ENCODE results near the gene MAGI1. TPM values are rescaled to one million over a fixed set of nuclear protein-coding genes. Genes with fewer than 3 reads are reported as not detected.

MAGI1 gene
- polyA plus RNA-seq, 1 of the 3 experiments (the other 2 are of a cell fraction), result 10.3 TPM

DNA sequence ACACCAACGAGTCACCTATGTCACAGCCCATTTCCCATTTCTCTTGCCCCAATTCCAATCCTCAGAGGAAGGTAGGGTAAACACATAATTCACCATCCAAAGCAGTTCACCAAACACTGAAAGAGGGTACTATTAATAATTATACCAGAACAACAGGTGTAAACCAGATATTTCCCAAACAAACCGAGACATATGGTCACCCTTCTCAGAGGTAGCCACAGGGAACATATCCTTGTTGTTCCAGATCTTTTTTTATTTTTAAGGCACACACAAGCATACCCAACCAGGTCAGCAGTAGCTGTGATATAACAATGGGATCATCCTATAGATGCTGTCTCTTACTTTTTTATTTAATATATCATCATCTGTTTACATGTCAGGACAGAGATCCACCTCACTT lies 24.7 kb downstream of the MAGI1 start:
- peaks cover 87% of the 10 kb centered on the region for H3K79me2 ChIP-seq (ENCODE audit: insufficient read depth)
- 92% methylated on average over 2 of the region's 2 CpGs for WGBS (ENCODE audit: low lambda C conversion rate)
- CTCF ChIA-PET, result no interaction called here

More for the DNA sequence above, 24.7 kb downstream of the MAGI1 start:
- Histone ChIP-seq H3K4me2 (no peak overlapping the region), H2AFZ (ENCODE audit: low read depth) (no peak overlapping the region), H3K36me3 (replicated peaks in 1 of 2; ENCODE audit: control insufficient read depth in 1 of 2, insufficient read depth in 2 of 2, low read length in 1 of 2) (no peaks in the 10 kb centered on the region), H3K27ac (ENCODE audit: low read depth in 2 of 2, low read length in 1 of 2) (no peak overlapping the region), H3K9me3 (no peaks in the 10 kb centered on the region), H3K4me1 (ENCODE audit: control insufficient read depth in 1 of 2, insufficient read depth in 2 of 2, low read depth in 1 of 2, low read length in 1 of 2) (no peaks in the 10 kb centered on the region), H3K27me3 (ENCODE audit: insufficient read depth) (no peaks in the 10 kb centered on the region), H3K9me2 (no peaks in the 10 kb centered on the region), H4K20me1 (ENCODE audit: insufficient read depth) (no peaks in the 10 kb centered on the region; the same call in 1 of the 2 replicates), H3F3A (replicated peaks; ENCODE audit: insufficient read depth) (no peaks in the 10 kb centered on the region), H3K9ac (no peak overlapping the region), H3K4me3 (ENCODE audit: low read depth in 2 of 2, low read length in 1 of 2) (no peak overlapping the region)
- TF ChIP-seq FOXJ3 (CRISPR knock-in tag; IDR thresholded peaks at IDR 0.05) (no peak), SMC3 (IDR thresholded peaks at IDR 0.05; ENCODE audit: low read depth, low read length) (no peak), NRF1 (IDR thresholded peaks at IDR 0.05; ENCODE audit: low read depth, low read length) (no peak), MXI1 (IDR thresholded peaks at IDR 0.05; ENCODE audit: low read depth, low read length) (no peak), EZH2phosphoT487 (IDR thresholded peaks at IDR 0.05; ENCODE audit: borderline replicate concordance, low read depth) (no peak), ELF1 (IDR thresholded peaks at IDR 0.05) (no peak), SIN3A (IDR thresholded peaks at IDR 0.05; ENCODE audit: borderline replicate concordance, low read depth, low read length) (no peak)
- TF ChIP-seq, protein P1, sequence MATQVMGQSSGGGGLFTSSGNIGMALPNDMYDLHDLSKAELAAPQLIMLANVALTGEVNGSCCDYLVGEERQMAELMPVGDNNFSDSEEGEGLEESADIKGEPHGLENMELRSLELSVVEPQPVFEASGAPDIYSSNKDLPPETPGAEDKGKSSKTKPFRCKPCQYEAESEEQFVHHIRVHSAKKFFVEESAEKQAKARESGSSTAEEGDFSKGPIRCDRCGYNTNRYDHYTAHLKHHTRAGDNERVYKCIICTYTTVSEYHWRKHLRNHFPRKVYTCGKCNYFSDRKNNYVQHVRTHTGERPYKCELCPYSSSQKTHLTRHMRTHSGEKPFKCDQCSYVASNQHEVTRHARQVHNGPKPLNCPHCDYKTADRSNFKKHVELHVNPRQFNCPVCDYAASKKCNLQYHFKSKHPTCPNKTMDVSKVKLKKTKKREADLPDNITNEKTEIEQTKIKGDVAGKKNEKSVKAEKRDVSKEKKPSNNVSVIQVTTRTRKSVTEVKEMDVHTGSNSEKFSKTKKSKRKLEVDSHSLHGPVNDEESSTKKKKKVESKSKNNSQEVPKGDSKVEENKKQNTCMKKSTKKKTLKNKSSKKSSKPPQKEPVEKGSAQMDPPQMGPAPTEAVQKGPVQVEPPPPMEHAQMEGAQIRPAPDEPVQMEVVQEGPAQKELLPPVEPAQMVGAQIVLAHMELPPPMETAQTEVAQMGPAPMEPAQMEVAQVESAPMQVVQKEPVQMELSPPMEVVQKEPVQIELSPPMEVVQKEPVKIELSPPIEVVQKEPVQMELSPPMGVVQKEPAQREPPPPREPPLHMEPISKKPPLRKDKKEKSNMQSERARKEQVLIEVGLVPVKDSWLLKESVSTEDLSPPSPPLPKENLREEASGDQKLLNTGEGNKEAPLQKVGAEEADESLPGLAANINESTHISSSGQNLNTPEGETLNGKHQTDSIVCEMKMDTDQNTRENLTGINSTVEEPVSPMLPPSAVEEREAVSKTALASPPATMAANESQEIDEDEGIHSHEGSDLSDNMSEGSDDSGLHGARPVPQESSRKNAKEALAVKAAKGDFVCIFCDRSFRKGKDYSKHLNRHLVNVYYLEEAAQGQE (IDR thresholded peaks at IDR 0.05; ENCODE audit: low read depth, low read length), result no peak
- TF ChIP-seq, protein P2, sequence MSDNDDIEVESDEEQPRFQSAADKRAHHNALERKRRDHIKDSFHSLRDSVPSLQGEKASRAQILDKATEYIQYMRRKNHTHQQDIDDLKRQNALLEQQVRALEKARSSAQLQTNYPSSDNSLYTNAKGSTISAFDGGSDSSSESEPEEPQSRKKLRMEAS (IDR thresholded peaks at IDR 0.05; ENCODE audit: low read depth), result no peak
- TF ChIP-seq, protein P3, sequence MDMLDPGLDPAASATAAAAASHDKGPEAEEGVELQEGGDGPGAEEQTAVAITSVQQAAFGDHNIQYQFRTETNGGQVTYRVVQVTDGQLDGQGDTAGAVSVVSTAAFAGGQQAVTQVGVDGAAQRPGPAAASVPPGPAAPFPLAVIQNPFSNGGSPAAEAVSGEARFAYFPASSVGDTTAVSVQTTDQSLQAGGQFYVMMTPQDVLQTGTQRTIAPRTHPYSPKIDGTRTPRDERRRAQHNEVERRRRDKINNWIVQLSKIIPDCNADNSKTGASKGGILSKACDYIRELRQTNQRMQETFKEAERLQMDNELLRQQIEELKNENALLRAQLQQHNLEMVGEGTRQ (IDR thresholded peaks at IDR 0.05; ENCODE audit: borderline replicate concordance, low read depth, low read length), result no peak
- TF ChIP-seq, protein P4, sequence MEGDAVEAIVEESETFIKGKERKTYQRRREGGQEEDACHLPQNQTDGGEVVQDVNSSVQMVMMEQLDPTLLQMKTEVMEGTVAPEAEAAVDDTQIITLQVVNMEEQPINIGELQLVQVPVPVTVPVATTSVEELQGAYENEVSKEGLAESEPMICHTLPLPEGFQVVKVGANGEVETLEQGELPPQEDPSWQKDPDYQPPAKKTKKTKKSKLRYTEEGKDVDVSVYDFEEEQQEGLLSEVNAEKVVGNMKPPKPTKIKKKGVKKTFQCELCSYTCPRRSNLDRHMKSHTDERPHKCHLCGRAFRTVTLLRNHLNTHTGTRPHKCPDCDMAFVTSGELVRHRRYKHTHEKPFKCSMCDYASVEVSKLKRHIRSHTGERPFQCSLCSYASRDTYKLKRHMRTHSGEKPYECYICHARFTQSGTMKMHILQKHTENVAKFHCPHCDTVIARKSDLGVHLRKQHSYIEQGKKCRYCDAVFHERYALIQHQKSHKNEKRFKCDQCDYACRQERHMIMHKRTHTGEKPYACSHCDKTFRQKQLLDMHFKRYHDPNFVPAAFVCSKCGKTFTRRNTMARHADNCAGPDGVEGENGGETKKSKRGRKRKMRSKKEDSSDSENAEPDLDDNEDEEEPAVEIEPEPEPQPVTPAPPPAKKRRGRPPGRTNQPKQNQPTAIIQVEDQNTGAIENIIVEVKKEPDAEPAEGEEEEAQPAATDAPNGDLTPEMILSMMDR (IDR thresholded peaks at IDR 0.05), result no peak
- no peak for DNase-seq
- POLR2A ChIA-PET, result no interaction called here

Measured in SK-N-SH (cell line).